H1 (cell line): ENCODE measurements around the gene PTK6. TPM values are rescaled to one million over a fixed set of nuclear protein-coding genes. Genes with fewer than 3 reads are reported as not detected.

ENCODE experiments used
- CTCF ChIA-PET: fragments of 300-600 bp; sonication (Branson Sonifier 250); formaldehyde crosslinking; loops from one replicate; lab custom pipeline; 2021; ENCODE audit not compliant: partially characterized antibody; lab: Charles Lee
- POLR2A ChIA-PET: fragments of 300-600 bp; sonication (Branson Sonifier 250); formaldehyde crosslinking; loops from one replicate; lab custom pipeline; 2021; ENCODE audit warnings: inconsistent platforms; ENCODE audit not compliant: partially characterized antibody; lab: Charles Lee
- DNase-seq, 2 experiments: peaks; one replicate each; pipeline versions ENCODE4 v3.0.0 to v3.0.0-alpha.2; 2010 to 2022; ENCODE audit warnings: low spot score in 2 of 2, low read depth in 1 of 2, mixed read lengths in 1 of 2
- FAIRE-seq: peaks from 2 replicates; lab custom pipeline; 2011; peaks lifted over from hg19 to GRCh38; lab: Jason Lieb, UNC
- H2AFZ ChIP-seq: 2 replicates; pipeline ENCODE4 v1.8.1; 2012; ENCODE audit warnings: low read length, inconsistent platforms
- H2AK5ac ChIP-seq: 2 replicates; pipeline ENCODE4 v1.6.1; 2013; ENCODE audit warnings: low read depth, low read length
- H2BK120ac ChIP-seq: replicated peaks from 2 replicates; pipeline ENCODE3; 2013; ENCODE audit warnings: low read depth, low read length, inconsistent platforms
- H2BK12ac ChIP-seq: 2 replicates; pipeline ENCODE4 v1.6.1; 2013; ENCODE audit warnings: low read depth, low read length
- H2BK15ac ChIP-seq: 2 replicates; pipeline ENCODE4 v1.6.1; 2013; ENCODE audit warnings: low read length
- H2BK20ac ChIP-seq: 2 replicates; pipeline ENCODE4 v1.6.1; 2013; ENCODE audit warnings: low read length
- H2BK5ac ChIP-seq: 2 replicates; pipeline ENCODE4 v1.6.1; 2013; ENCODE audit warnings: low read depth, low read length
- H3K14ac ChIP-seq: 2 replicates; pipeline ENCODE4 v1.6.1; 2013; ENCODE audit warnings: inconsistent platforms; ENCODE audit not compliant: insufficient read length
- H3K18ac ChIP-seq: 2 replicates; pipeline ENCODE4 v1.6.1; 2013; ENCODE audit warnings: low read length; ENCODE audit errors: extremely low read depth
- H3K23ac ChIP-seq: 2 replicates; pipeline ENCODE4 v1.6.1; 2013; ENCODE audit warnings: inconsistent platforms; ENCODE audit not compliant: insufficient read length
- H3K23me2 ChIP-seq: 2 replicates; pipeline ENCODE4 v1.6.1; 2013; ENCODE audit warnings: low read depth, low read length
- H3K27ac ChIP-seq: 2 replicates; pipeline ENCODE4 v1.6.1; 2011; ENCODE audit warnings: low read depth, low read length, inconsistent platforms
- H3K27me3 ChIP-seq, 4 experiments: replicated peaks in 1 of 4; 1 replicate in 1 of 4; 2 replicates in 3 of 4; pipeline versions ENCODE4 v1.6.1 to v1.8.1; 2011 to 2013; ENCODE audit warnings: low read length in 3 of 4, mild to moderate bottlenecking in 3 of 4, inconsistent platforms in 2 of 4, mixed read lengths in 2 of 4, moderate library complexity in 1 of 4; ENCODE audit not compliant: control insufficient read depth in 3 of 4, insufficient read depth in 3 of 4; ENCODE audit errors: extremely low read depth in 1 of 4
- H3K36me3 ChIP-seq, 4 experiments: 2 replicates each; pipeline versions ENCODE4 v1.6.1 to v1.8.1; 2011 to 2013; ENCODE audit warnings: mild to moderate bottlenecking in 4 of 4, low read length in 3 of 4, moderate library complexity in 2 of 4, control low read depth in 1 of 4, inconsistent platforms in 1 of 4; ENCODE audit not compliant: insufficient read depth in 4 of 4, control insufficient read depth in 2 of 4
- H3K4ac ChIP-seq: replicated peaks from 2 replicates; pipeline ENCODE3; 2013; ENCODE audit warnings: low read length, low read depth, mixed read lengths, inconsistent platforms; ENCODE audit not compliant: insufficient read length
- H3K4me1 ChIP-seq, 4 experiments: replicated peaks in 1 of 4; 1 replicate in 1 of 4; 2 replicates in 3 of 4; pipeline versions ENCODE4 v1.6.1 to v1.8.1; 2011 to 2013; ENCODE audit warnings: low read length in 3 of 4, inconsistent platforms in 2 of 4, mixed read lengths in 1 of 4; ENCODE audit not compliant: insufficient read depth in 4 of 4, control insufficient read depth in 3 of 4
- H3K4me2 ChIP-seq, 2 experiments: 2 replicates each; pipeline versions ENCODE4 v1.6.1 to v1.8.1; 2011 to 2013; ENCODE audit warnings: low read depth in 2 of 2, low read length in 2 of 2, control low read depth in 1 of 2, inconsistent platforms in 1 of 2, mild to moderate bottlenecking in 1 of 2; ENCODE audit not compliant: insufficient read depth in 1 of 2
- H3K4me3 ChIP-seq, 4 experiments: fragments of 200-600, 300-600 bp in 1 of 4; sonication (generic), shearing (Covaris generic), sonication (Bioruptor Twin) in 1 of 4; 2 replicates each; pipeline versions ENCODE4 v1.5.1 to v1.8.1; 2011 to 2016; ENCODE audit warnings: low read length in 4 of 4, low read depth in 3 of 4, control low read depth in 2 of 4, inconsistent platforms in 2 of 4, mild to moderate bottlenecking in 2 of 4, mixed read lengths in 1 of 4, moderate library complexity in 1 of 4; ENCODE audit not compliant: insufficient read depth in 2 of 4; ENCODE audit errors: extremely low read depth in 1 of 4
- H3K56ac ChIP-seq: replicated peaks from 2 replicates; pipeline ENCODE3; 2013; ENCODE audit warnings: low read depth, mild to moderate bottlenecking, mixed read lengths, low read length, inconsistent platforms; ENCODE audit not compliant: insufficient read length
- H3K79me1 ChIP-seq: 2 replicates; pipeline ENCODE4 v1.6.1; 2013; ENCODE audit warnings: low read depth, low read length, control low read depth
- H3K79me2 ChIP-seq, 2 experiments: 2 replicates each; pipeline versions ENCODE4 v1.6.1 to v1.8.1; 2012 to 2013; ENCODE audit warnings: low read length in 2 of 2, mild to moderate bottlenecking in 2 of 2, inconsistent platforms in 1 of 2; ENCODE audit not compliant: insufficient read depth in 2 of 2, control insufficient read depth in 1 of 2
- H3K9ac ChIP-seq, 4 experiments: replicated peaks in 1 of 4; 1 replicate in 1 of 4; 2 replicates in 3 of 4; pipeline versions ENCODE4 v1.6.1 to v1.8.1; 2011 to 2013; ENCODE audit warnings: low read depth in 3 of 4, low read length in 3 of 4, control low read depth in 2 of 4, mild to moderate bottlenecking in 2 of 4, moderate library complexity in 2 of 4, inconsistent platforms in 1 of 4; ENCODE audit errors: extremely low read depth in 1 of 4
- H3K9me3 ChIP-seq, 2 experiments: 2 replicates each; pipeline versions ENCODE4 v1.6.1 to v1.8.1; 2012 to 2013; ENCODE audit warnings: mild to moderate bottlenecking in 2 of 2, moderate library complexity in 2 of 2, control low read depth in 1 of 2, inconsistent platforms in 1 of 2, low read depth in 1 of 2, low read length in 1 of 2, mixed read lengths in 1 of 2; ENCODE audit not compliant: insufficient read depth in 2 of 2
- H4K20me1 ChIP-seq, 2 experiments: replicated peaks in 1 of 2; 2 replicates each; pipeline versions ENCODE3 to v1.8.1; 2011 to 2013; ENCODE audit warnings: inconsistent platforms in 2 of 2, low read length in 2 of 2, mild to moderate bottlenecking in 1 of 2; ENCODE audit not compliant: insufficient read depth in 2 of 2, control insufficient read depth in 1 of 2
- H4K5ac ChIP-seq: 2 replicates; pipeline ENCODE4 v1.6.1; 2013; ENCODE audit warnings: low read length, low read depth, mixed read lengths, inconsistent platforms; ENCODE audit not compliant: insufficient read length
- H4K8ac ChIP-seq: 2 replicates; pipeline ENCODE4 v1.8.0; 2013; ENCODE audit warnings: mild to moderate bottlenecking, moderate library complexity, low read length, inconsistent platforms; ENCODE audit not compliant: insufficient read depth; ENCODE audit errors: extremely low read depth
- H4K91ac ChIP-seq: replicated peaks from 2 replicates; pipeline ENCODE3; 2013; ENCODE audit warnings: low read length, mixed read lengths, inconsistent platforms; ENCODE audit not compliant: insufficient read length
- CTCF ChIP-seq, 3 experiments: IDR thresholded peaks; 1 replicate in 2 of 3; 2 replicates in 1 of 3; pipeline versions ENCODE4 v1.5.1 to v1.6.1; 2011; ENCODE audit warnings: low read length in 3 of 3, mild to moderate bottlenecking in 3 of 3, inconsistent platforms in 2 of 3, low read depth in 1 of 3, moderate library complexity in 1 of 3; ENCODE audit not compliant: insufficient read depth in 1 of 3; ENCODE audit errors: control extremely low read depth in 1 of 3
- E2F6 ChIP-seq: IDR thresholded peaks from 2 replicates; pipeline ENCODE4 v1.6.1; 2012; ENCODE audit warnings: inconsistent platforms
- EGR1 ChIP-seq: IDR thresholded peaks from 2 replicates; pipeline ENCODE4 v1.6.1; 2011; ENCODE audit warnings: low read depth, low read length, borderline replicate concordance
- JUND ChIP-seq: IDR thresholded peaks from 2 replicates; pipeline ENCODE4 v1.6.1; 2011; ENCODE audit warnings: mild to moderate bottlenecking, improper control_type of control experiment, low read length
- NANOG ChIP-seq: IDR thresholded peaks from 2 replicates; pipeline ENCODE4 v1.6.1; 2011; ENCODE audit warnings: low read length, low read depth, mild to moderate bottlenecking, inconsistent platforms; ENCODE audit not compliant: insufficient read depth, poor library complexity, severe bottlenecking
- POLR2AphosphoS5 ChIP-seq: IDR thresholded peaks from 2 replicates; pipeline ENCODE4 v1.6.1; 2011; ENCODE audit warnings: low read depth, low read length
- POU5F1 ChIP-seq: IDR thresholded peaks from 2 replicates; pipeline ENCODE4 v1.6.1; 2011; ENCODE audit warnings: low read depth, mild to moderate bottlenecking, low read length, moderate library complexity
- TAF1 ChIP-seq: IDR thresholded peaks from 2 replicates; pipeline ENCODE4 v1.6.1; 2011; ENCODE audit warnings: mild to moderate bottlenecking, low read depth, low read length
- USF2 ChIP-seq: IDR thresholded peaks from 2 replicates; pipeline ENCODE4 v1.6.1; 2011; ENCODE audit warnings: low read length, improper control_type of control experiment
- WGBS, 2 experiments: shearing (Covaris generic) in 1 of 2; methylation state at CpG; one replicate each; pipeline versions ENCODE4 v1.1.6 to v1.1.7; 2013 to 2015; ENCODE audit warnings: low lambda C conversion rate in 2 of 2, mixed read lengths in 2 of 2, inconsistent platforms in 1 of 2, low coverage in 1 of 2, missing lambda C conversion rate in 1 of 2; ENCODE audit not compliant: insufficient replicate concordance in 2 of 2, insufficient coverage in 1 of 2, insufficient read length in 1 of 2; ENCODE audit errors: extremely low coverage in 1 of 2, missing lambda C conversion rate in 1 of 2; 5-methylcytosine and 5-hydroxymethylcytosine counted together
- polyA plus RNA-seq, 7 experiments: library from polyadenylated mRNA; depleted of rRNA in 3 of 7; stranded (reverse) in 5 of 7; unstranded in 2 of 7; fragments of >200 nt in 5 of 7; fragments of 200-250 nt in 2 of 7; gene quantifications; 1 replicate in 5 of 7; 2 replicates in 1 of 7; 4 replicates in 1 of 7; pipeline versions ENCODE4 v1.2.1 to v1.2.3, GENCODE V29; 2011 to 2013; ENCODE audit warnings: missing spikeins in 2 of 7, mixed read lengths in 2 of 7
- total RNA-seq: library from RNA; stranded (reverse); fragmentation: NEBNext Ultra II Directional; extraction: Animal tissue kit (Norgen Biotek cat#: 25700); gene quantifications from 2 replicates; pipeline ENCODE4 v1.2.1, GENCODE V29; 2021

The PTK6 gene
- total and polyA plus RNA-seq, 2 of the 8 experiments (the other 6 are each of a cell fraction or from before 2014, with no cell fraction given), result 0.12 to 0.19 TPM

GRCh38 chr20:63551068-63551467, 13.9 kb upstream of the PTK6 start:
- Histone ChIP-seq H2AFZ (no peak overlapping the region), H2BK12ac (peak overlapping the region; percentile 53; the same call in 1 of the 2 replicates), H3K4me1 (peaks cover 0 to 36% (median 18%) of the 10 kb centered on the region in 4 experiments; a peak in 6 of 7 replicates), H3K79me1 (no peaks in the 10 kb centered on the region), H3K9me3 (no peaks in the 10 kb centered on the region), H2BK15ac (no peak overlapping the region), H2BK5ac (no peak overlapping the region), H3K4me3 (no peak overlapping the region), H4K20me1 (peaks cover 0 to 1% of the 10 kb centered on the region in 2 experiments), H4K8ac (no peak overlapping the region; the same call in 1 of the 2 replicates), H3K56ac (no peak overlapping the region), H3K4ac (no peak overlapping the region), H3K79me2 (no peaks in the 10 kb centered on the region), H3K18ac (no peak overlapping the region), H4K91ac (peak overlapping the region; percentile 73), H3K27ac (no peak overlapping the region), H3K9ac (no peak overlapping the region), H3K27me3 (no peaks in the 10 kb centered on the region; a peak in 1 of 7 replicates), H2AK5ac (peak overlapping the region; percentile 32; the same call in 1 of the 2 replicates), H3K23me2 (peaks cover 4% of the 10 kb centered on the region; the same call in 1 of the 2 replicates), H2BK120ac (peak overlapping the region; percentile 61), H3K4me2 (no peak overlapping the region), H4K5ac (no peak overlapping the region), H3K36me3 (no peaks in the 10 kb centered on the region), H3K14ac (no peak overlapping the region), H3K23ac (no peak overlapping the region), H2BK20ac (peak overlapping the region; percentile 89)
- CTCF ChIA-PET, result interaction anchor here (0.6 to 3.3 kb wide), 6 partner anchors 13 to 91 kb away, joined by 3 to 22 read pairs (median 4); partner anchors contain the start of gene PTK6
- DNase-seq (no peak), FAIRE-seq (no peak)
- TF ChIP-seq POLR2AphosphoS5 (no peak), EGR1 (no peak), POU5F1 (no peak), NANOG (no peak), E2F6 (no peak), JUND (no peak), USF2 (no peak), CTCF (IDR thresholded peaks at IDR 0.05; ENCODE audit: control extremely low read depth in 1 of 3, insufficient read depth in 1 of 3, low read depth in 1 of 3, low read length in 3 of 3) (no peak), TAF1 (no peak)
- WGBS, 2 experiments, result 83% methylated on average over 9 of the region's 9 CpGs; no CpG with 5 or more reads in 1 of the 2 experiments
- POLR2A ChIA-PET, result interaction anchor here (0.8 to 2.2 kb wide), 5 partner anchors 9 to 390 kb away, joined by 3 to 7 read pairs (median 3); partner anchors contain the start of genes PTK6 and STMN3
